Subcutaneous adipose tissue (tissue), 4 donors: ENCODE results near the gene TNIK. TPM values are rescaled to one million over a fixed set of nuclear protein-coding genes. Genes with fewer than 3 reads are reported as not detected.

ENCODE experiments used
- total RNA-seq, 4 donors: library from RNA; depleted of rRNA; stranded (reverse); fragments of >200 nt; gene quantifications; one replicate each; pipeline ENCODE4 v1.1.0, GENCODE V29; 2016
- TF ChIP-seq, protein P1 (sequence below): fragments of 450-650 bp; IDR thresholded peaks from one replicate; pipeline ENCODE4 v1.5.1; 2016; ENCODE audit warnings: low read depth, mild to moderate bottlenecking, control low read depth, antibody characterized with exemption, moderate library complexity

Gene TNIK
- total RNA-seq, 4 donors from 2014 or later = 1.5 to 11.7 (median 1.9) TPM

DNA sequence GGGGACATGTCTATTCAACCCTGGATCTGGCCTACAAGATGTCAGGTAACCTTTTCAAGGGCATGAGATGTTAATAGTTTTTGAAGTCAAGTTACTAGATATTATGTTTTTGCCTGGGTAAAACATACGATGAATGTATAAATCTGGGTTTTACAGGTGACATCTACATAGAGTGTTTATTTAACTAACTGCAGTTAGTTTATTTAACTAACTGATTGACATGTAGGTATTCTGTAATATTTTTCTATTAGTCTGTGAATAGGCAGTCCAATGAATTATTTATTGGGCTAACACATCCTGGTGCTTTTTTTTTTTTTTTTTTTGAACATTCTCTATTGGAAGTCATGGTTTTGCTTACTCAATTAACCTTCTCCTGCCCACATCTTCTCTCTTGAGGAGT is 38.7 kb upstream of the TNIK start:
- TF ChIP-seq, protein P1, sequence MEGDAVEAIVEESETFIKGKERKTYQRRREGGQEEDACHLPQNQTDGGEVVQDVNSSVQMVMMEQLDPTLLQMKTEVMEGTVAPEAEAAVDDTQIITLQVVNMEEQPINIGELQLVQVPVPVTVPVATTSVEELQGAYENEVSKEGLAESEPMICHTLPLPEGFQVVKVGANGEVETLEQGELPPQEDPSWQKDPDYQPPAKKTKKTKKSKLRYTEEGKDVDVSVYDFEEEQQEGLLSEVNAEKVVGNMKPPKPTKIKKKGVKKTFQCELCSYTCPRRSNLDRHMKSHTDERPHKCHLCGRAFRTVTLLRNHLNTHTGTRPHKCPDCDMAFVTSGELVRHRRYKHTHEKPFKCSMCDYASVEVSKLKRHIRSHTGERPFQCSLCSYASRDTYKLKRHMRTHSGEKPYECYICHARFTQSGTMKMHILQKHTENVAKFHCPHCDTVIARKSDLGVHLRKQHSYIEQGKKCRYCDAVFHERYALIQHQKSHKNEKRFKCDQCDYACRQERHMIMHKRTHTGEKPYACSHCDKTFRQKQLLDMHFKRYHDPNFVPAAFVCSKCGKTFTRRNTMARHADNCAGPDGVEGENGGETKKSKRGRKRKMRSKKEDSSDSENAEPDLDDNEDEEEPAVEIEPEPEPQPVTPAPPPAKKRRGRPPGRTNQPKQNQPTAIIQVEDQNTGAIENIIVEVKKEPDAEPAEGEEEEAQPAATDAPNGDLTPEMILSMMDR = no peak

DNA sequence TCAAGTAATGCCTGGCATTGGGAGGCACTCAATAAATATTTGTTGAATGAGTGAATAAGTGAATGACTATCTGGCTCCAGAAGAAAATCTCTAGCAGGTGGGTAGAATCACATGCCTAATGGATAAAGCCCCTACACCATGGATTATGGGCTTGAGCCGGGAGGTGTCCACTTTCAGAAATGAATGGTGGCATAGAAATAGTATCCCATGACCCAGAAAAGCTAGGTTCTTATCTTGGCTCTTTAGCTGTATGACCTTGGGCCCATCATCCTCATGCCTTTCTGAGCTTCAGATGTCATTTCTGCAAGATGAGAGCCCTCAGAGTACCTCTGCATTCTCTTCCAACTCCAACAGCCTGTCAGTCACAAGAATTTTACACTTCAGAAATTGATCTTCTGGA is 37.3 kb upstream of the TNIK start:
- TF ChIP-seq, protein P1 = no peak

DNA sequence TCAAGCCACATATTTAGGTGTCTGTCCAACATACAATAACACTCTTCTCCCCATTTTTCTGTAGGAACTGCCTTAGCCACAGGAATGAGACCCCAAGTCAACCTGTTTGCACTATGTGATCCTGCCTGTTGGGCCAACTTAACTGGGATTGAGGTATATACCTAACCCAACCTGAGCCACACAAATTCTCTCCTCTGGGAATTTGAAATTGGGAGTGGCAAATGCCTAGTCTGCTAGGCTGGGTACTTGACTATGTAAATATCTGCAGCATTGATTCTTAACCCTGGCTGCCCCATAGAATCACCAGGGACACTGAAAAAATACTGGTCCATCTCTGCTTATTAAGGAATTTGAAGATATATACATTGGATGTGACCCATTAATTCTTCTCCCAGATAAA is 35.2 kb upstream of the TNIK start:
- TF ChIP-seq, protein P1 = no peak

DNA sequence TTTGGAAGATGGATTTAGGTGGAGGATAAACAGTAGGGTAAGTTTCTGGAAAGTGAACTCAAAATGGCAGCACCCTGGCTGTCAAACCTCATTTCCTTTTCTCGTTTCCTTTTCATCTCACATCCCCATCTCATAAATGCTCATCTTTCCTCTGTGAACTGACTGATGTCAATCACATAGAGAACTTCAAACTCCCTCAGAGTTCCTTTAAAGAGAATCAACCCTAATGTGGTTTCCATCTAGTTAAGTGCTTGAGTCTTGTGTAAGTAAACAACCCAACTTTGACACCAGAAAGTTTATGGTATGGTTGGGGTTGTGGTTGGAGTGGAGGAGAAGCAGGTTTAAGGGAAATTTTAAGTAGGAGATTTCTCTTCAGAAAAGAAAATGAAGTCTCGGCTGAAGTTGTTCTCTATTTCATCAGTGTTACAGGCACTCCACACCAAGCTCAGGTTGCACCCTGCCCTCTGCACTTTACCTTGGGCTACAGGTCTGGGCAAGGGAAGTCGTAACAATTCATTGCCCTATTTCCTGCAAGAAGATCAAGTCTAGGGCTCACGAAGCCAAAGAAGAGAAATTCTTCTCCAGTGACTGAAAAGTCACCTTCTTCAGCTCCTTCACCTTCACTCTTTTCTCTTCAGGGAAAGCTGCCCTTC is 34.4 kb upstream of the TNIK start:
- TF ChIP-seq, protein P1 = no peak

DNA sequence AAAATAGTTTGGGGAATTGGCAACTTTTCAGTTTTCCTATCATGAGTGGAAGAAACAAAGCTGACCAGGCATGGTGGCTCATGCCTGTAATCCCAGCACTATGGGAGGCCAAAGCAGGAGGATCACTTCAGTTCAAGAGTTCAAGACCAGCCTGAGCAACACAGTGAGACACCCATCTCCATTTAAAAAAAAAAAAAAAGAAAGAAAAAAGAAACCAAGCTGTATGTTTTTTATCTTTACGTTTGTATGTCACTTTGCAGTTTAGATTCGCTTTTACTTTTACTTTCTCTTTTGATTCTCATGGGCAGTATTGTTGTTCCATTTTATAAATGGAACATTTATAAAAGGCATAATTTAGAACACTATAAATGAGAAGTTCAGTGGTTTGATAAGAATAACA is 31.2 kb upstream of the TNIK start:
- TF ChIP-seq, protein P1 = no peak

DNA sequence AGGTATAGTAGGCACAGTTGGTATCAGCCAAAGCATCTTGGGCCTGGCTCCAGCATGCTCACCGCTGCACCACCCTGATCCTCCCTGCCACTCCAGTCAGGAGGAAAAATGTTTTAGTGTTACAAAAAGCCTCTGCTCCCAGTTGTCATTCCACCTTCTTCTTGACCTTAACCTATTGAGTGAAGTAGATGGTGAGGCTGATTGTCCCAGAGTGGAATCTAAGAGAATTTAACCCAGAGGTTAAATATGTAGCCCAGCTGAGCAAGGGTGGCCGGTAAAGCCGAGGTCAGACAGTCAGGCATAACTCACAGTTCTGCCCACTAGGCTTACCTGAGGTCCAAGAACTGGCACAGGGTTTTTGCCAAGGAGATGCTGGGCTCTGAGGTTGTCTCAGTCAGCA is 30.7 kb upstream of the TNIK start:
- TF ChIP-seq, protein P1 = no peak

DNA sequence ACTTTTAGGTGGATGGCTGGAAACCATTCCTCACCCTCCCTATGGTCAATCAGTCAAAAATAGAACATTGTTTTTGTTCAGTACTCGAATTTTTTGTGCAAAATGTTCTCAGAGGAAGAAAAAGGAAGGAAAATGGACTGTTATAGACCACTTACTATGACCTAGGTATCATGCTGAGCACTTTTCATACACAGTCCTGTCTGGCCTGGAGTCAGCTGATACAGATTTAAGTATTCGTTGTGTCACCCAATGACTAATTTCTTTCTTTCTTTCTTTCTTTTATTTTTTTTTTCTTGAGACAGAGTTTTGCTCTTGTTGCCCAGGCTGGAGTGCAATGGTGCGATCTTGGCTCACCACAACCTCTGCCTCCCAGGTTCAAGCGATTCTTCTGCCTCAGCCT is 29.1 kb upstream of the TNIK start:
- TF ChIP-seq, protein P1 = no peak
